Measurements from ENCODE around the gene ERC2.

- TF ChIP-seq CTCF (conservative IDR thresholded peaks at IDR 0.05 in 1 of 2, IDR thresholded peaks at IDR 0.05 in 1 of 2; ENCODE audit: low read depth in 1 of 2, low read length in 2 of 2) (no peak), EZH2 (IDR thresholded peaks at IDR 0.05; ENCODE audit: low read length, missing control alignments) (no peak)
Observed at GRCh38 chr3:56389183-56389830, 79.0 kb downstream of the ERC2 start.

All from fibroblast of lung (primary cell).